GM23248 (cell line): Measurements from ENCODE around the gene CKS2. TPM values are rescaled to one million over a fixed set of nuclear protein-coding genes. Genes with fewer than 3 reads are reported as not detected.

Experiments
- DNase-seq: peaks from one replicate; pipeline ENCODE4 v3.0.0-alpha.2; 2015
- H2AFZ ChIP-seq: fragments of 200-600 bp; sonication (generic); 2 replicates; pipeline ENCODE4 v1.6.1; 2016; ENCODE audit warnings: antibody characterized with exemption
- H3F3A ChIP-seq: fragments of 200-600 bp; sonication (generic); 2 replicates; pipeline ENCODE4 v1.6.1; 2016; ENCODE audit warnings: mild to moderate bottlenecking, antibody characterized with exemption, mixed run types; ENCODE audit not compliant: insufficient read depth
- H3K27ac ChIP-seq: fragments of 200-600 bp; sonication (generic); 2 replicates; pipeline ENCODE4 v1.5.1; 2016; ENCODE audit warnings: mild to moderate bottlenecking
- H3K27me3 ChIP-seq: fragments of 200-600 bp; sonication (generic); replicated peaks from 2 replicates; pipeline ENCODE4 v1.6.1; 2016; ENCODE audit warnings: mild to moderate bottlenecking; ENCODE audit not compliant: insufficient read depth
- H3K36me3 ChIP-seq: fragments of 200-600 bp; sonication (generic); 2 replicates; pipeline ENCODE4 v1.6.1; 2016; ENCODE audit warnings: low read depth, mild to moderate bottlenecking
- H3K4me1 ChIP-seq: fragments of 200-600 bp; sonication (generic); 2 replicates; pipeline ENCODE4 v1.6.1; 2016; ENCODE audit warnings: mild to moderate bottlenecking; ENCODE audit not compliant: insufficient read depth
- H3K4me2 ChIP-seq: fragments of 200-600 bp; sonication (generic); one replicate; pipeline ENCODE4 v1.6.1; 2016; ENCODE audit warnings: mild to moderate bottlenecking; ENCODE audit not compliant: unreplicated experiment
- H3K4me3 ChIP-seq: fragments of 200-600 bp; sonication (generic); 2 replicates; pipeline ENCODE4 v1.5.1; 2016; ENCODE audit warnings: mild to moderate bottlenecking
- H3K79me2 ChIP-seq: fragments of 200-600 bp; sonication (generic); 2 replicates; pipeline ENCODE4 v1.6.1; 2016; ENCODE audit warnings: mild to moderate bottlenecking; ENCODE audit not compliant: insufficient read depth
- H3K9ac ChIP-seq: fragments of 200-600 bp; sonication (generic); 2 replicates; pipeline ENCODE4 v1.6.1; 2016; ENCODE audit warnings: mild to moderate bottlenecking
- H3K9me2 ChIP-seq: fragments of 200-600 bp; sonication (generic); 2 replicates; pipeline ENCODE4 v1.6.1; 2016; ENCODE audit warnings: mixed run types, mild to moderate bottlenecking, moderate library complexity; ENCODE audit not compliant: insufficient read depth
- H3K9me3 ChIP-seq: fragments of 200-600 bp; sonication (generic); one replicate; pipeline ENCODE4 v1.6.1; 2017; ENCODE audit warnings: low read depth
- H4K20me1 ChIP-seq: fragments of 200-600 bp; sonication (generic); 2 replicates; pipeline ENCODE4 v1.6.0; 2016; ENCODE audit not compliant: insufficient read depth
- EZH2 ChIP-seq: fragments of 200-600 bp; sonication (generic); IDR thresholded peaks from 2 replicates; pipeline ENCODE4 v1.6.1; 2018; ENCODE audit warnings: antibody characterized with exemption, mild to moderate bottlenecking; ENCODE audit not compliant: insufficient read depth, poor library complexity, severe bottlenecking
- EZH2phosphoT487 ChIP-seq: fragments of 200-600 bp; sonication (generic); IDR thresholded peaks from 2 replicates; pipeline ENCODE4 v1.6.1; 2018; ENCODE audit warnings: antibody characterized with exemption, moderate library complexity, mild to moderate bottlenecking, low read depth; ENCODE audit not compliant: insufficient read depth
- WGBS, 2 experiments: methylation state at CpG; one replicate each; pipeline ENCODE4 v1.1.6; 2015 to 2017; ENCODE audit warnings: low lambda C conversion rate in 2 of 2, low coverage in 1 of 2; ENCODE audit errors: missing lambda C conversion rate in 2 of 2; 5-methylcytosine and 5-hydroxymethylcytosine counted together
- in situ Hi-C: fragments of 300-500 bp; cut with MboI; formaldehyde crosslinking; loops from 2 replicates; pipeline ENCODE4 v1.15.0; 2020
- polyA plus RNA-seq: library from polyadenylated mRNA; unstranded; fragments of >200 nt; fragmentation: Nextera tagmentation; extraction: Ambion mirVana; gene quantifications from 2 replicates; pipeline ENCODE4 v1.2.1, GENCODE V29; 2016
- total RNA-seq: library from RNA; depleted of rRNA; stranded (reverse); fragments of >200 nt; shearing (Covaris generic); gene quantifications from 2 replicates; pipeline ENCODE4 v1.2.3, GENCODE V29; 2014

Gene CKS2
- total and polyA plus RNA-seq, 2 experiments from 2014 or later, result 94.6 to 146 TPM

DNA sequence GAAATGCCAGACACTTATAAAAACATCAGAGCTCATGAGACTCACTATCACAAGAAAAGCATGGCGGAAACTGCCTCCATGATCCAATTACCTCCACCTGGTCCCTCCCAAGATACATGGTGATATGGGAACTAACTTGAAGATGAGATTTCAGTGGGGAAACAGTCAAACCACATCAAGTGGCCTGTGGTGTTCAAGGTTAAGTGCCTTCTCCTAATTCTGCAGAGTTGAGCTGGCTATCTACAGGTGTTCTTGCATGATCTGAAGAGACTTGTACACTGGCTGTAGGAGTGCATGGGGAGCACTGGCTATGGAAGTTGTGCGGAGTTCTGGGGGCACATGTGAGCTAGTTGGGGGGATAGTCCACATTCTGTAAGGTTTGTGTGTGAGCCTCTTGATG is 34.0 kb upstream of the CKS2 start:
- in situ Hi-C loops, result loop anchor here (10.0 kb wide), 1 partner anchor 272 kb away; no protein-coding TSS in a partner anchor
- H3K9me3 ChIP-seq, result no peaks in the 10 kb centered on the region

DNA sequence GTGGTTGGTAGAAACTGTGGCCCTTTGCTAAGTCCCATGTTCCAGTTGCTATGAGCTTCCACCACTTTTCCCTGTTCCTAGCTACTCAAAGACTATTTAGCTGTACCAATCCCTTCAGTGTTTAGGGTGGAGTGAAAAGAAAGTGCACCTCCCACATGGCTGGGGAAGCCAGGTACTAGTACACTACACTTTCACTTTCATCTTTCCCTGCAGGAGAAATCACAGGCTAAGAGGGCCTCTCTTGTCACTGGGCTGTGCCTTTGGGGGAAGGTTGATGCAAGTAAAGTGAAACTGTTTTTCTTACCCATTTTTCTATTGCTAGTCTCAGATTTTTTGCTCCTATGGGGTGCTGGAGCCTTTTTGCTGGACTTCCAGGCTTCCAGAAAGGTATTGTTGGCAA is 33.5 kb upstream of the CKS2 start:
- H3F3A ChIP-seq, result peaks cover 13% of the 10 kb centered on the region
- in situ Hi-C loops, result loop anchor here (10.0 kb wide), 1 partner anchor 273 kb away; no protein-coding TSS in a partner anchor
- H3K9me2 ChIP-seq, result no peaks in the 10 kb centered on the region
- H3K27me3 ChIP-seq, result no peaks in the 10 kb centered on the region
- H3K4me3 ChIP-seq, result no peak overlapping the region
- H4K20me1 ChIP-seq, result no peaks in the 10 kb centered on the region
- TF ChIP-seq EZH2, result no peak
- no peak for TF ChIP-seq EZH2phosphoT487
- peak; percentile 13 for DNase-seq
- H3K4me2 ChIP-seq, result no peak overlapping the region
- peaks cover 8% of the 10 kb centered on the region for H3K4me1 ChIP-seq
- H3K9ac ChIP-seq, result no peak overlapping the region
- H3K79me2 ChIP-seq, result no peaks in the 10 kb centered on the region
- no peak overlapping the region for H2AFZ ChIP-seq
- no peaks in the 10 kb centered on the region for H3K9me3 ChIP-seq
- H3K27ac ChIP-seq, result no peak overlapping the region
- H3K36me3 ChIP-seq, result no peaks in the 10 kb centered on the region

More for the DNA sequence above, 34.0 kb upstream of the CKS2 start:
- Histone ChIP-seq H3K4me2 (no peak overlapping the region), H3K4me3 (no peak overlapping the region), H3K79me2 (no peaks in the 10 kb centered on the region), H3F3A (peaks cover 13% of the 10 kb centered on the region), H2AFZ (no peak overlapping the region), H4K20me1 (no peaks in the 10 kb centered on the region), H3K36me3 (no peaks in the 10 kb centered on the region), H3K9me2 (no peaks in the 10 kb centered on the region), H3K4me1 (peaks cover 8% of the 10 kb centered on the region), H3K27me3 (no peaks in the 10 kb centered on the region), H3K27ac (no peak overlapping the region), H3K9ac (no peak overlapping the region)
- DNase-seq, result no peak
- whole genome bisulfite sequencing, 2 experiments, result 96 to 97% methylated on average over 2 of the region's 2 CpGs
- no peak for TF ChIP-seq EZH2
- no peak for TF ChIP-seq EZH2phosphoT487

DNA sequence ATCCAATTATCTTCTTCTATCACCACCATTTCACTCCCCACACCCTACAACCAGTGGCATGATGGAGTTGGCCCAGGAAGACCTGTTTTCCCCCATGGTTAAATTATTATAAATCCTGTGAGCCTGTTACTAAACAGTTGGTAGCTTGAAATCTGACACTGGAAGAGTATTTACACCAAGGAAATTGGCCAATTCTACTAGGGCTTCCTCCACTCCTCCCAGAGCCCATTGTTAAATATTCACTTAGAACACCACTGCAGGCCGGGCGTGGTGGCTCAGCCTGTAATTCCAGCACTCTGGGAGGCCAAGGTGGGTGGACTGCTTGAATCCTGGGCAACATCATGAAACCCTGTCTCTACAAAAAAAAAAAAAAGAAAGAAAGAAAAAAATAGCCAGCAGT is 32.4 kb upstream of the CKS2 start:
- Histone ChIP-seq H3K4me2 (no peak overlapping the region), H2AFZ (no peak overlapping the region), H4K20me1 (no peaks in the 10 kb centered on the region), H3K9me2 (no peaks in the 10 kb centered on the region), H3K36me3 (no peaks in the 10 kb centered on the region), H3K79me2 (no peaks in the 10 kb centered on the region), H3K9ac (no peak overlapping the region), H3K27ac (no peak overlapping the region), H3K4me3 (no peak overlapping the region), H3F3A (peaks cover 13% of the 10 kb centered on the region), H3K9me3 (no peaks in the 10 kb centered on the region), H3K4me1 (peaks cover 8% of the 10 kb centered on the region), H3K27me3 (no peaks in the 10 kb centered on the region)
- in situ Hi-C loops, result loop anchor here (10.0 kb wide), 1 partner anchor 274 kb away; no protein-coding TSS in a partner anchor
- TF ChIP-seq EZH2phosphoT487, result no peak
- TF ChIP-seq EZH2, result no peak
- no peak for DNase-seq
- WGBS, 2 experiments, result 98 to 100% methylated on average over 2 of the region's 2 CpGs

GRCh38 chr9:89278997-89279739 is 31.8 kb upstream of the CKS2 start:
- no peak overlapping the region for H3K4me3 ChIP-seq
- H2AFZ ChIP-seq, result no peak overlapping the region
- in situ Hi-C loops, result loop anchor here (10.0 kb wide), 1 partner anchor 274 kb away; no protein-coding TSS in a partner anchor
- H4K20me1 ChIP-seq, result no peaks in the 10 kb centered on the region
- no peaks in the 10 kb centered on the region for H3K36me3 ChIP-seq
- H3K9me2 ChIP-seq, result no peaks in the 10 kb centered on the region
- H3K9me3 ChIP-seq, result no peaks in the 10 kb centered on the region
- DNase-seq, result peak; percentile 78
- 46 to 47% methylated on average over 5 of the region's 5 CpGs for WGBS, 2 experiments
- no peak overlapping the region for H3K9ac ChIP-seq
- no peak overlapping the region for H3K27ac ChIP-seq
- no peaks in the 10 kb centered on the region for H3K79me2 ChIP-seq
- no peak overlapping the region for H3K4me2 ChIP-seq
- H3F3A ChIP-seq, result peaks cover 11% of the 10 kb centered on the region
- no peak for TF ChIP-seq EZH2
- no peak for TF ChIP-seq EZH2phosphoT487
- H3K4me1 ChIP-seq, result peaks cover 8% of the 10 kb centered on the region
- H3K27me3 ChIP-seq, result no peaks in the 10 kb centered on the region
